AG04449 (cell line): ENCODE data around the gene CDO1.

Experiments
- CTCF ChIA-PET: fragments of 350-600 bp; formaldehyde crosslinking; extraction: SDS; loops from one replicate; lab custom pipeline; 2021; ENCODE audit warnings: antibody characterized with exemption; lab: Yijun Ruan, JAX
- POLR2A ChIA-PET: fragments of 400-600, 350-600 bp; formaldehyde crosslinking; extraction: SDS; loops from one replicate; lab custom pipeline; 2020; ENCODE audit warnings: antibody characterized with exemption, inconsistent platforms; lab: Yijun Ruan, JAX
- DNase-seq: peaks from one replicate; pipeline ENCODE4 v3.0.0-alpha.2; 2010; ENCODE audit warnings: low read depth, low spot score
- H3K4me3 ChIP-seq: 2 replicates; pipeline ENCODE4 v1.5.1; 2011; ENCODE audit warnings: low read depth, mild to moderate bottlenecking, control low read depth, low read length
- TF ChIP-seq, protein P1 (sequence below): IDR thresholded peaks from one replicate; pipeline ENCODE4 v1.5.1; 2011; ENCODE audit warnings: mild to moderate bottlenecking, moderate library complexity, low read length, control low read depth, inconsistent platforms; ENCODE audit not compliant: insufficient read depth; ENCODE audit errors: missing control alignments

The CDO1 gene

DNA sequence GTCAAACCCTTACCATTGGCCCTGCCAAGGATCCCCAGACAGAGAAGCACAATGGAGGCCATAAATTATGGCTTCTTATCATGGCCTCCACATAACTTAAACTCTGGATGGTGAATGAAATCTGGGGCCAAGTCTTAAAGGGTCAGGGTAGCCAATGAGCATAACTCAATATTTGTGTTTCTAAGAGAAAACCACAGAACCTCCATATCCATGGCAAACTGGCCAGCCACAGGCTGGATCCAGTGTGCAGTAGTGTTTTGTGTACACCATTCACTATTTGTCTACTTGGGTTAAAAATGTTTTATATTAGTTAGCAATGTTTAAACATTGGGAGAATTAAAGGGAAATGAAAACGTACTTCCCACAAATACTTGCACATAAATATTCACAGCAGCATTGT lies 60.8 kb downstream of the CDO1 start:
- DNase-seq: no peak
- H3K4me3 ChIP-seq: no peak overlapping the region
- CTCF ChIA-PET: no interaction called here
- TF ChIP-seq, protein P1, sequence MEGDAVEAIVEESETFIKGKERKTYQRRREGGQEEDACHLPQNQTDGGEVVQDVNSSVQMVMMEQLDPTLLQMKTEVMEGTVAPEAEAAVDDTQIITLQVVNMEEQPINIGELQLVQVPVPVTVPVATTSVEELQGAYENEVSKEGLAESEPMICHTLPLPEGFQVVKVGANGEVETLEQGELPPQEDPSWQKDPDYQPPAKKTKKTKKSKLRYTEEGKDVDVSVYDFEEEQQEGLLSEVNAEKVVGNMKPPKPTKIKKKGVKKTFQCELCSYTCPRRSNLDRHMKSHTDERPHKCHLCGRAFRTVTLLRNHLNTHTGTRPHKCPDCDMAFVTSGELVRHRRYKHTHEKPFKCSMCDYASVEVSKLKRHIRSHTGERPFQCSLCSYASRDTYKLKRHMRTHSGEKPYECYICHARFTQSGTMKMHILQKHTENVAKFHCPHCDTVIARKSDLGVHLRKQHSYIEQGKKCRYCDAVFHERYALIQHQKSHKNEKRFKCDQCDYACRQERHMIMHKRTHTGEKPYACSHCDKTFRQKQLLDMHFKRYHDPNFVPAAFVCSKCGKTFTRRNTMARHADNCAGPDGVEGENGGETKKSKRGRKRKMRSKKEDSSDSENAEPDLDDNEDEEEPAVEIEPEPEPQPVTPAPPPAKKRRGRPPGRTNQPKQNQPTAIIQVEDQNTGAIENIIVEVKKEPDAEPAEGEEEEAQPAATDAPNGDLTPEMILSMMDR: no peak
- POLR2A ChIA-PET: no interaction called here
